GM21619 (cell line): ENCODE data around the gene PPP2R5C.
"Not testable (repeated sequence)": the region's sequence is repeated elsewhere in the genome, so short reads cannot be mapped to it uniquely, and the experiment has no call there.

Source experiments
- ATAC-seq: cut with Tn5 transposase; IDR thresholded peaks from one replicate; pipeline ENCODE4 v1.9.1; 2021; ENCODE audit not compliant: unreplicated experiment

PPP2R5C gene

GRCh38 chr14:101961746-101962502, 200.4 kb downstream of the PPP2R5C start:
- ATAC-seq: no peak

DNA sequence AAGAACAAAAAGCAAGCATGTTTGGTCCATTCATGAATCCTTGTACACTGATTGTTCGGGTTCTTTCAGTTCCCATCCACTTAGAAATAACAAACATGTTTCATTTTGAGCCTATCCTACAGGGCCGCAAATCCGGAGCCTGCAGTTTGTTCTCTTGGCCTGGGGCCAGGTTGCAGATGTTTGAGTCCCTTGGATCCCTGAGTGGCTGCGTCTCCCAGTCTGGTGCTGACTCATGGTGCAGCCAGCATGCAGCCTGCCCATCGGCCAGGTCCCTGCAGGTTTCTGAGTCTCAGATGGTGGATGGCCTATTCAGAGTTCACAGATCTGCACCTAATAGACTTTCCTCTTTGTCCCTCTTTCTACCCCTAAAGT, 201.0 kb downstream of the PPP2R5C start:
- ATAC-seq: no peak

GRCh38 chr14:101963052-101963451, 201.5 kb downstream of the PPP2R5C start:
- ATAC-seq: no peak

GRCh38 chr14:101963656-101964296, 202.3 kb downstream of the PPP2R5C start:
- no peak for ATAC-seq

DNA sequence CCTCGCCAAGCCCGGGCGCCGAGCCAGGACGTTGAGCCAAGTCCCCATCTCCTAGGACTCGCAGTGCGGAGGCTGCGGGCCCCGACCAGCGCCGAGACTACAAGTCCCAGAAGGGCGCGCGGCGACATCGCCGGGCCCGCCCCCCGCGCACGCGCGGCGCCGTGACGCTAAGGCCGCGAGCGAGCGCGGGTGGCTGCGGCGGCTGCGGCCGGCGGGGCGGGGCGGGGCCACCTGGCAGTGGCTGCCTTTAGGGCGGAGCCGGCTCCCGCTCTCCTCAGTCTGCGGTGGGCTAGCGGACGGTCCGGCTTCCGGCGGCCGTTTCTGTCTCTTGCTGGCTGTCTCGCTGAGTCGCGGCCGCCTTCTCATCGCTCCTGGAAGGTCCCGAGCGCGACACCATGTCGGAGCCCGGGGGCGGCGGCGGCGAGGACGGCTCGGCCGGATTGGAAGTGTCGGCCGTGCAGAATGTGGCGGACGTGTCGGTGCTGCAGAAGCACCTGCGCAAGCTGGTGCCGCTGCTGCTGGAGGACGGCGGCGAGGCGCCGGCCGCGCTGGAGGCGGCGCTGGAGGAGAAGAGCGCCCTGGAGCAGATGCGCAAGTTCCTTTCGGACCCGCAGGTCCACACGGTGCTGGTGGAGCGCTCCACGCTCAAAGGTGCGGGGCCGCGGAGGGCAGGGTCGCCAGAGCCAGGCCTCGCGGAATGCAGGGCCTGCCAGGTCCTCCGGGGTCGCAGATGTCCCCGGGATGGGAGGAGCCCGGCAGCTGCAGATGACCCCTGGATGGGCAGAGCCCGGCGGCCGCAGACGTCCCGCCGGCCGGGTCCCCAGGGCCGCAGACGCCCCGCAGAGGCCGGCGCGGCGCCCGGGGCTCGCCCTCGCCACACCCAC, 203.0 kb downstream of the PPP2R5C start, which contains the start of gene DYNC1H1:
DYNC1H1 (plus strand) TSS at position 277 of the 884 bp plus-strand sequence; CDS start at position 396, 119 bp downstream.
- peak; percentile 83 for ATAC-seq

DNA sequence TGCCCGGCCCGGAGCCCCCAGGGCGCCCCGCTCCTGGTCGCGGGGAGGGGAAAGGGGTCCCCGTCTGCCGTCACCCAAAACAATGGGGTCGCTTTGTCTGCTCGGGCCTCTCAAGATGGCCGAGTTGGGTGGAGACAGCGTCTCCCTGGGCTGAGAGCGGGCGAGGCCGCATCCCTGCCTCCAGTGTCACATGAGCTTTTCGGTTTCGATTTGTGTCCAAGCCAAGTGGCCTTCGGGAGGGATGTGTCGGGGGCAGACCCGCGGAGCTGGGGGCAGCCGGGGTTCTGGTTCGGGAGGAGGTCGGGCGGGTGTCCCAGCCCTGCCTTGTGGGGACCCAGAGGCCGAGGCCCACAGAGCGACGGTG, 203.7 kb downstream of the PPP2R5C start:
- peak; percentile 38 for ATAC-seq

GRCh38 chr14:101965770-101966722, 204.5 kb downstream of the PPP2R5C start:
- ATAC-seq: no peak

DNA sequence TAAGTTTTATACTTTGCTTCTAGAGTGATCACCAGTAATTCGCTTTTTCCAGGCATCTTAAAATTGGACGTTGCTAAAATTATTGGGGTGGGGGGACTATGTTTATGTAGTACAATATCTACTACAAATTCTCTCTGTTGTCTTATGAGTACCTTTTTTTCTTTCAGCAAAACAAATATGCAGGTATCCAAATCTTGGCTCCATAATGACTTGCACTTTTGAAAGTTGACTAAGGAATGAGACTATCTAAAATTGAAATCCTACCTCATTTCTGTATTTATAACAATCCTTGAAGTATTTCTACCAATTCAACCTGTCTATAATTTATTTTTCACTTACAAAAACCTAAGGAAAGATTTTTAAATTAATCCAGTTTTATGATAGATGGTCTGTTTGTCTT, 205.2 kb downstream of the PPP2R5C start:
- no peak for ATAC-seq

DNA sequence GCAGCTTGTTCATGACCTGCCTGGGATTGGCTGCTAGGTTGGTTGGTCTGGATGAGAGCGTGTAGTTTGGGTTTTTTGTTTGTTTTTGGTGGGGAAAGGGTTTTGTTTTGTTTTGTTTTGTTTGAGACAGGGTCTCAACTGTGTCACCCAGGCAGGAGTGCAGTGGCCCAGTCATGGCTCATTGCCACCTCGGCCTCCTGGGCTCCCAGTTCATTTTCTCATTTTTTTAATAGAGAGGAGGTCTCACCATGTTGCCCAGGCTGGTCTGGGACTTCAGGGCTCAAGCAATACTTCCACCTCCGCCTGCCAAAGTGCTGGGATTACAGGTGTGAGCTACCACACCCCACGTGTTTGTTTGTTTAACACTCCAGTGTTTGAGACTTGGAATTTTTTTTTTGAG, 206.7 kb downstream of the PPP2R5C start:
- no peak for ATAC-seq

- ATAC-seq: no peak
Measured at GRCh38 chr14:101969481-101969880, 208.0 kb downstream of the PPP2R5C start.

DNA sequence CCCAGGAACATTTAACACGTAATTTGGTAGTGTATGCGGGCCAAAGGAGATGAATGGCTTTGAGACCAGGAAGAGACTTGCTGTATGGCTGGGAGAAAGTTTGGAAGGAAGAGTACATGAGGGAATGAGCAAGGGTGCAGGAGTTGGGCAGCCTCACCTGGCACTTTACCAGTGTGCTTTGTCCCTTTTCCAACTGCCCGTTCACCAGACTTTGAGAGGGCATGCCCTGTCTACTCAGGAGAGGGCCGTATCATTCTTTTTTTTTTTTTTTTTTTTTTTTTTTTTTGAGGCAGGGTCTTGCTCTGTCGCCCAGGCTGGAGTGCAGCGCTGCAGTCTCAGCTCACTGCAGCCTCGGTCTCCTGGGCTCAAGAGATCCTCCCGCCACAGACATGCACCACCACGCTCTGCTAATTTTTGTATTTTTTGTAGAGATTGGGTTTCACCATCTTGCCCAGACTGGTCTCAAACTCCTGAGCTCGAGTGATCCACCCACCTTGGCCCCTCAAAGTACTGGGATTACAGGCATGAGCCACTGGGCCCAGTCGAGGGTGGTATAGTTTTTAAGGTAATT, 209.4 kb downstream of the PPP2R5C start:
- ATAC-seq: no peak

DNA sequence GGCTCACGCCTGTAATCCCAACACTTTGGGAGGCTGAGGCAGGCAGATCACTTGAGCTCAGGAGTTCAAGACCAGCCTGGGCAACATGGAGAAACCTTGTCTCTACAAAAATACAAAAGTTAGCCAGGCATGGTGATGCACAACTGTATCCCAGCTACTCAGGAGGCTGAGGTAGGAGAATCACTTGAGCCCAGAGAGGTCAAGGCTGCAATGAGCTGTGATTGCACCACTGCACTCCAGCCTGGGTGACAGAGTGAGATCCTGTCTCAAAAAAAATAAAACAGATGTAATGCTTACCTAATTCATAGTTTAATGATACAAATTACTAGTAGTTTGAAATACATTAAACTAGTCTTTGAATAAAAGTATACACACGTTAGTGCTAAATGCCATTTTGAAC, 209.9 kb downstream of the PPP2R5C start:
- ATAC-seq: not testable (repeated sequence)

GRCh38 chr14:101972126-101972866, 210.8 kb downstream of the PPP2R5C start:
- ATAC-seq: no peak

DNA sequence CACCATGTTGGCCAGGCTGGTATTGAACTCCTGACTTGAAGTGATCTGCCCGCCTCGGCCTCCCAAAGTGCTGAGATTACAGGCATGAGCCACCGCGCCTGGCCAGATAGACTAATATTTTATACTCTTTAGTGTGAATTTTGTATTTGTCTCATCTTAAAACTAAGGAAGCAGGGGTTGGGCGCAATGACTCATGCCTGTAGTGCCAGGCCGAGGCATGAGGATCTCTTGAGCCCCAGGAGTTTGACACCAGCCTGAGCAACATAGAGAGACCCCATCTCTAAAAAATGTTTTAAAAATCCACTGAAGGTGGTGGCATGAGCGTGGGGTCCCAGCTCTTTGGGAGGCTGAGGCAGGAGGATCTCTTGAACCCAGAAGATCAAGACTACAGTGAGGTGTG, 211.8 kb downstream of the PPP2R5C start:
- ATAC-seq: no peak

DNA sequence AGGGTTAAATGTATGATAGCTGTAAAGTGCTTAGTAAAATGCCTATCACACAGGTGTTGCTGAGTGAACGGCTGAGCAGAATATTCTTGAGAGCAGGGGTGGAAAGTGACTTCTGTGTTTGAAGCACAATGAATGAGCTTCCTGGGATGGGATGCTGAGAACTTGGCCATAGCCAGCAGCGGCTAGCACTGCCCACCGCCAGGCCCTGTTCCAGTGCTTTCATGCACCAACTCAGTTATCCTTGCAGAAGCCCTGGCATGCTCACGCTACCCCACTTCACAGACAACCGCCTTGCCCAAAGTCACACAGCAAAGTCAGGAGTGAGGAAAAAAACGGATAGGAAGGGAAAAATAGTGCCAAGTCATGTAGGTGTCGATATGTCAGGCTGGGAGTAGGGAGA, 213.7 kb downstream of the PPP2R5C start:
- ATAC-seq: no peak
